GM10266 (cell line): Measurements from ENCODE around the gene MAD1L1.

Experiments
- DNase-seq: peaks from one replicate; pipeline ENCODE4 v3.0.0; 2012; ENCODE audit errors: extremely low spot score
- CTCF ChIP-seq: IDR thresholded peaks from 2 replicates; pipeline ENCODE4 v1.5.1; 2012; ENCODE audit warnings: mild to moderate bottlenecking, low read depth; ENCODE audit not compliant: control insufficient read depth, insufficient read depth; ENCODE audit errors: missing control alignments

The MAD1L1 gene

GRCh38 chr7:1854866-1855724, 377.6 kb downstream of the MAD1L1 start:
- no peak for TF ChIP-seq CTCF
- no peak for DNase-seq

- DNase-seq, result no peak
- no peak for TF ChIP-seq CTCF
Measured at GRCh38 chr7:1853986-1854865, 378.5 kb downstream of the MAD1L1 start.

GRCh38 chr7:1853431-1853985, 379.2 kb downstream of the MAD1L1 start:
- no peak for TF ChIP-seq CTCF
- no peak for DNase-seq

- DNase-seq, result no peak
- no peak for TF ChIP-seq CTCF
Measured at GRCh38 chr7:1852517-1853430, 380.0 kb downstream of the MAD1L1 start.

- TF ChIP-seq CTCF, result no peak
- DNase-seq, result no peak
Measured at GRCh38 chr7:1851721-1852516, 380.8 kb downstream of the MAD1L1 start.

- no peak for DNase-seq
- TF ChIP-seq CTCF, result no peak
Measured at GRCh38 chr7:1850976-1851571, 381.7 kb downstream of the MAD1L1 start.
